Erythroblast (primary cell): ENCODE measurements around the gene MAEA.

Experiments
- GATA1 ChIP-seq: IDR thresholded peaks from 2 replicates; pipeline ENCODE4 v1.6.1; 2011; ENCODE audit warnings: low read depth, mild to moderate bottlenecking, control low read depth, low read length, moderate library complexity
- POLR2A ChIP-seq: IDR thresholded peaks from 2 replicates; pipeline ENCODE4 v1.6.1; 2011; ENCODE audit warnings: mild to moderate bottlenecking, low read length

DNA sequence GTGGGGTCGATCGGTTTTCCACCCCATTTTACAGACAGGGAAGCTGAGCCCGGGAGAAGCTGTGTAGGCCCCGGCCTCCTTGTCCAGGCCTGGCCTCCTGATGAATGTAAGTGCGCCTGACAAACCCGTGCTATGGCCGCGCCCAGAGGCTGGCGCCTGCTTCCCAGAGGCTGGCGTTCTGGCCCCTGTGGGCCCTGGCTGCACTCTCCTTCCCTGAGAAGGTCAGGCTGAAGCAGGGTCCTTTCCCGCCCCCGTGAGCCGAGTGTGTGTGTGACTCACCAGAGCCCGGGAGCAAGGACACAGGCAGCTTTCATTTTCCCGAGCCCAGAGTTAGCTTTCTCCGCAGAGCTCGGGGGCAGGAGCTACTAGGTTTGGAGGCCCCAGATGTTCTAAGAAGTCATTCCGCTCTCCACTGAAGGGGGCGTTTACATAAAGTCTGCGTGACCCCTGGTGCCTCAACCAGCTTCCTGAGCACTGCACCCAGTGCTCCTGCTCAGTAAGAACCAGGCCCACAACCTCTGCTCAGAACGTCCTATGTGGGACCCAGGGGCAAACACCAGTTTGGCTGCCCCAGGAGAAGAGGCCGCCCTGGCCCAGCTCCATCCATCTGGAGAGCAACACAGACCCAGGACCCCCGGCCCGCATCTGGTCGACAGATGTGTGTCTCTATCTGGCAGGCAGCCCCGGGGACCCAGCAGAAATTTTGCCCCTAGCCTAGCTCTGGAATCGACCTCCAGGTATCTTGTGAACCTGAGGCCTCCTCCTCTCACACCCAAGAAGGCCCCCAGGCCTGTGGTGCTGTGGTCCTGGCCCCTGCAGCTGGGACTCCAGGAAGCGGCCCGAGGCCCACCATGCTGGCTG lies 71.0 kb downstream of the MAEA start:
- TF ChIP-seq POLR2A, result no peak
- TF ChIP-seq GATA1, result no peak
